NCI-H524 treated with DMSO at 0.1 percent for 48 hours (cell line): ENCODE data around the gene GHR.

Experiments used
- DNase-seq: peaks from one replicate; lab custom pipeline; 2025; lab: John Stamatoyannopoulos, UW

The GHR gene

GRCh38 chr5:42462083-42462482 is 38.8 kb downstream of the GHR start:
- no peak for DNase-seq

DNA sequence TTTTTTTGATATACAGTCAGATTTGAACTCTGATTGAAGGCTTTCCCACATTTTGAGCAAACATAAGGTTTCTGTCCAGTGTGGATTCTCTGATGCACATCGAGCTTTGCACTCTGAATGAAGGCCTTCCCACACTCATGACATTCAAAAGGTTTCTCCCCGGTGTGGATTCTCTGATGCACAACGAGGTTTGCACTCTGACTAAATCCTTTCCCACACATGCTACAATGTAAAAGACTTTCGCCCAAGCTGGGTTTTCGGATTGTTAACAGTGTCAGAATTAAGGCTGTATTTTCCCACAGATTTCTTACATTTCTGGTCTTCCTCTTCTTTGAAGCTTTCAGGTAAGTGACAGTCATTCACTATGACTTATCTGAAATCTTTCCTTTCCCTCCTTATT is 44.3 kb downstream of the GHR start:
- DNase-seq, result no peak

DNA sequence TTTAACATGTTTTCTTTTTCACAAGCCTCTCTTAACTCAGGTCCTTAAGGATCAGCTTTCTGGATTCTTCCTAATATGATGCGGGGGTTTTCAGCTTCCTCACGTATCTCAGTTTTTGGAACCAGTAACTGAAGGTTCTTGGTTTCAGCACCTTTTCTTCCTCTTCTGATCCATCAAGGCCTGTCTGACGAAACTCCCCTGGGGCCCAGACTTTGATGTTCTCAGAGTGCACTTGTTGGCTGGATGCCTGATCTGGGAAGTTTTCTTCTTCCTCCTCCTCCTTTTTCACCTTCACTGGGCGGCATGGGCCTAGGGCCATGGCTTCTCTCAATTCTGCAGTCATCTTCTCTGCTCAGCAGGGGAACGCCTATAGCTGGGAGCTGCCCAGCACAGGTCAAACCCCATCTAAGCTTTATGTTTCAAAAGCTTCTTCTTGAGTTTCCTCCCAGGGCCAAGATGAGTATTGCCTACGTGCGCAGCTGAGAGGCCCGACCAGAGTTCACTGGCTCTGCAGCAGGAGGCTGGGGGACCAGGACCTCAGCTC is 44.8 kb downstream of the GHR start:
- no peak for DNase-seq

- no peak for DNase-seq
Measured at GRCh38 chr5:42483472-42484154, 60.4 kb downstream of the GHR start.

- DNase-seq, result no peak
Measured at GRCh38 chr5:42487077-42487476, 63.8 kb downstream of the GHR start.

- DNase-seq, result no peak
Measured at GRCh38 chr5:42487821-42488220, 64.6 kb downstream of the GHR start.

DNA sequence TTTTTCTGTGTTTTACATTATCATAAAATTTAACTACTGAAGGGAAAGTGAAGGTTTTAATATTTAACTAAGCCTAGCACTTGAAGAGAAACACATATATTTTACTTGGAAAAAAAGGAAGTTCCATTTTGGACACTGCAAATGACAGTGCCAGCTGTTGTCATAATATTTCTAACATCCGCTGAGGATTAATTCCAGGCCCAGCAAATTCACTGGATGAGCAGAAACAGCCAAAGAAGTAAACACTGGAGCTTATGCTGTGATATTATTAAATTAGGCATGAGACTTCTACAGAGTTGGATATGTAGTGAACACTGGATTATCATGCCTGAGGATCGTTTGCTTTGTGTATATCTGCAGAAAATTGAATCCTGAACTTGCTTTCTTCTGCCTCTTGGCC is 67.6 kb downstream of the GHR start:
- DNase-seq, result no peak

DNA sequence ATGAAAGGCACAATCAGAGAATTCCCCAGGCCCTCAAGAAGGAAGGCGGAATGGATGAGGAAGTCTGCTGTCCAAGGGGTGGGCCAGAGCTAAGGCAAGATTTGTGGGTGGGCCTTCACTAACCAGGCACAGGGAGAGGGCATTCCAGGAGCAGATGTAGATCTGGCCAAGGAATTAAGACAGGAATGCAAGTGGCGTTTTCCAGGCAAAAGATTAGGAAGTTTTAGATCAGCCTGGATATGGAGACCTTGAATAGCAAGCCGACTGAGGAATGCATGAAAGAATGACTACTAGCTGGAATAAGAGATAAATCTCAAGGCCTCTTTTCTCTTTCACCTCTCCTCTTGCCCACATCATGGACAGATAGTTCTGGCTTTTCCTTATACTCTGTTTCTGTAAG is 68.5 kb downstream of the GHR start:
- no peak for DNase-seq

DNA sequence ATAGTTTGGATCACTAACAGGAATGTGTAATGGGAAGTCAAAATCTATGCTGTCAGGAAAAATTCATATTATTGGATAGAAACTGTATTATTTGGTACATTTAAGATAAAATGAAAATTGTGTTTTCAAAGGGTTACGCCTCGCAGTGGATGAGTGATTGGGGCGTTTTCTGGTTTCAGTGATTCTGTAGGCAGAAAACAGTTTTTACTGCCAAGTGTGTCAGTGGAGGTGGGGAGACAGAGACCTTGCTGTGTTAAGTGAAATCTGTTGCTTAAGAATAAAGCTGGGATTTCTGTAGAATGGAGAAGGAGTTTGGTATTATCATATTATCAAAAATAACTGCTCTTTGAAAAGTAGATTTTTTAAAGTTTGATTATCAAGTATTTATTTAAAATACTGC is 69.7 kb downstream of the GHR start:
- DNase-seq, result no peak

GRCh38 chr5:42494414-42494813 is 71.2 kb downstream of the GHR start:
- no peak for DNase-seq

DNA sequence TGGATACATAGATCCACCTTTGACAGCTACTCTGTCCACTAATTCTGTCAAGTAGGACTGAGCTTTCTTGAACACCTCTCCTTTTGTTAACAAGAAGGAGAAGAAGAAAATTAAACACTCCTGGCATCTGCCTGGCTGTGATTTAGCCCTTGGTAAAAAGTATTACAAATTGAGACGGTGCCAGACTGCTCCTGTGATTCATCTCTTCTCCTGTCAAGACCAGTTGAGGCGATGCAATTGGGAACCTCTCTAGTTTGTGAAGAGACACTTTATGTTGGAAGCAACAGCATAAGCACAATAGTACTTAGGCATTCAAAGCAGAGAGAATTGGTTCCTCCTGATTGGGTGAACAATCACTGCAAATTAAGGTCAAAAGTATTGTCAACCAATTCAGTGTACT is 72.7 kb downstream of the GHR start:
- no peak for DNase-seq

DNA sequence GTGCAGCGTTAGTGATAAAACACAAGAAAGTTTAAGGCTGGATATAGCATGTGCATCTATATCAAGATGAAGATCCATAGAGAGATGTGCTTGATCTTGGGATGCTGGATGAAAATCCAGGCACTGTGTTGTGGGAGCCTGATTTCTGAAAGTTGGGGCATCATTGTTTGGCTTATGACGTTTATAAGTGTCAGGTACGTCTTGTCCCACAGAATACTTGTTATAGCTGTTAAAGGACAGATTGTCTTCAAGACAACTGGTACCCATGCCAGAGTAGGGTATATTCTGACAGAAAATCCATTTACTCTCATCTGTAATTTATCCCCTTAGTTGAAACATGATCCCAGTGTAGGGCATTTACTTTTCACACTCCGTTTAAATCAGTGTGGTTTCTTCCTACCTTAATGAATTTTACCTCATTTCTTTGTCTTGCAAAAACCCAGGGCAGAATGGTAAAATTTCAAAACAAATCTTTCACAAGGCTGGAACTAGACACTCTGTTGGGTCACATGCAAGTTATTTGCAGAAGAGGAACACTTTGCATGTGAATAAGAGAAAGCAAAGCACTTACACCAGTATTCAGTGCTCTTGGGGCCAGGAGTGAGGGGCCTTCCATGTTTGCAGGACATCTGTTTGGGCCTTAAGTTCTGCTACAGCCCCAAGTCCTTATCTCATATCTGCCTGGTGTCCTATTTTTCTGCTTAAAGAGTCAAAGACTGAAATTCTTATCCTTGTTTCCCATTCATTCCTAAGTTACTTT is 73.3 kb downstream of the GHR start:
- DNase-seq, result no peak

- DNase-seq, result no peak
Measured at GRCh38 chr5:42498000-42498399, 74.8 kb downstream of the GHR start.

DNA sequence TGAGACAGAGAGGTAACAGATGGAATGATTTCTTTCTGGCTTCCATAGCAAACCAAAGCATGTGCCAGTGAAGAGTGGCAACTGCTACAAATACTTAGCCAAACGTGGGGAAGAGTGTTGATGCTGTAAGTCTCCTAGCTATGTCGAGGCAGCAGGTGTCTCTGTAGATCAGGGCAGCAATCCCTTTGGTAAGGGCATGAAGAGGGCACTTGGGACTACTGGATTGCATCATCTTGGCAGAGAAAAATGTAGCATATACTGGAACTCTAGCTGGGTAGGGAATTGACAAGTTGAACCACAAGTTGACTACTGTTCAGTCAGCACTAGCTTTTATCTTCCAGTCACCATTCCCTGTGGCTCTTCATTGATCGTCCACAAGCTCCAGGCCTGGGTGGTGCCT is 75.8 kb downstream of the GHR start:
- DNase-seq, result no peak

GRCh38 chr5:42500003-42500599 is 76.9 kb downstream of the GHR start:
- DNase-seq, result no peak

DNA sequence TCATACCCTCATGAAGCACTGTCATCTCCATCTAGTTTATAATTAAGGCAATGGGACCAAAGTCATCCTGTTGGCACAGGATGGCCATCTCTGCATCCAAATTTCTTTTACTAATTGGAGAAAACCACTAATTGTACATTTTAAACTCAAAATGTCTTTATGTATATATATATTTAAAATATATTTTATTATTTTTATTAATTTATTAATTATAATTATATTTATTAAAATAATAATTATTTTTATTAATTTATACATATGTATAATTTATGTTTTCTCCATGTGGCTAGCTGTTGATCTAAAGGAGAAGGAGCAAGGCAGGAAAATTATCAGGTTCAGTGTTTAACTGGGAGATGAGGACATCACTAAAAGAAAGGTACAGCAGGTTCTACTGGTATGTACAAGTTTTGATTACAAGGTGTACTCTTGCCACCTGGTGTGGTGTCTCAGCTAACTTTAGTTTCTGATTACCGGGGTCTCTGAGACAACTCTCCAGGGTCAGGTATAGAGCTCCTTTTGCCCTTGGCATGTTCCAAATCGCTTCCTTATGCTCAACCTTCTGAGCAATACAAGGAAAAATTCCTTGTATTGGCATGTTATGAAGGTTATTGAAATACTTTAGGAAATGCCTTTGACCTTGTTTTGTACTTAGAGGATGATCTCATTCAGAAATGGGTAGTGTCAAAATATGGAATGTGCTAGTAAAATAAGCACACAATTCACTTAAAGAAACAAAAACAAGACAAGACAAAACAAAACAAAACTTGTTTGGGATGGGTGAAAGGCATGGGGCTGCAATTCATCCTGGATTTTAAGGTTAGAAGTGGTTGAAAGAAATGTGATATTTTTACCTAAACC is 79.6 kb downstream of the GHR start:
- DNase-seq, result no peak

DNA sequence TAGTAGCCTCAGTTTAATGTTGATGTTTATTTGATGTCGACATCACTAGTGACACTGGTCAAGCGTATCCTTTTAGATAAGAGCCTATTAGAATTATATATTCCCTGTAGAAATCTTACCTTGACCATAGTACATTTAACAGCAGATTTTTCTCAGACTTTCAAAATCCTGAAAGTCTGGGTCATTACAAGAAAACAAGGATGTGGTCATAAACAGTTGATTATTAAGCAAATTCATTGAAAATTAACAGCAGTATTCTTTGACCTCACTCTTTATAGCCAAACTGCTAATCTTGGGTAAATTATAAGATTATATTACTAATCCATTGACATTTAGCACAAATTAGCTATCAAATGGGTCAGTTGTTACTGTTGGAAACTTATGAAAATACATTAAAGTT is 83.4 kb downstream of the GHR start:
- DNase-seq, result no peak

- no peak for DNase-seq
Measured at GRCh38 chr5:42507451-42508097, 84.3 kb downstream of the GHR start.

DNA sequence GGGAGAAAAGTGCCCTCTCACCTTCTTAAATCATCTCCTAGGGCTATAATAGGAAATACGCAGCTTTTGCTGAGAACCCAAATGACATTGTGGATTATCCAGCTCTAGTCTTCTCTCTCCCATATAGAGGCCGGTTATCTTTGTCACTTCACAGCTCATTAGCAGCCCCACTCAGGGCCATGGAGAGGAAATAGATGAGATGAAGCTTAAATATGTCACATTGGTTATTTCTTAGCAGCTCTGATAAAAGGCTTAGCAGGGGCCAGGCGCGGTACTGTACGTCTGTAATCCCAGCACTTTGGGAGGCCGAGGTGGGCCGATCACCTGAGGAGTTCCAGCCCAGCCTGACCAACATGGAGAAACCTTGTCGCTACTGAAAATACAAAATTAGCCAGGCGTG is 90.0 kb downstream of the GHR start:
- DNase-seq, result no peak

GRCh38 chr5:42514754-42515153 is 91.5 kb downstream of the GHR start:
- DNase-seq, result no peak

GRCh38 chr5:42515504-42515903 is 92.3 kb downstream of the GHR start:
- DNase-seq, result no peak
